CD4-positive, alpha-beta T cell treated with Interleukin-4 for 1 hour (primary cell): Measurements from ENCODE around the gene NETO2.

ENCODE experiments used
- DNase-seq, 2 donors: peaks; one replicate each; pipeline ENCODE4 v3.0.0-alpha.2; 2020 to 2022

NETO2 gene

GRCh38 chr16:47043970-47044684, 99.6 kb downstream of the NETO2 start:
- no peak for DNase-seq

DNA sequence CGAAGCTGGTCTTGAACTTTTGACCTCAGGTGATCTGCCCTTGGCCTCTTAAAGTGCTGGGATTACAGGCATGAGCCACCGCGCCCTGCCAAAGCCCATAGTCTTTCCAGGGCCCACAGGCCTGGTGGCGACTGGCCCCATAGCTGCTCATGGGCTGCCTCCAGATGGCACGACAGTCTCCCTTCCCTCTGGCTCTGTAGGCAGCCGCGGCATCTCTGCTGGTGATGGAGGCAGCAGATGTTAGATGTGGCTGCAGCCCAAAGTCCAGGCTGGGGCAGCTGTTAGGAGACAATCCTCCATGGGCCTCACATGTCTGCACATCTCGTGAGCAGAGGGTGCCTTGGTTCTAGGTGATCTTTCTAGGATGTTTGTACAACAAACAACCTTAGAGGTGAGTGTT, 100.5 kb downstream of the NETO2 start:
- no peak for DNase-seq

DNA sequence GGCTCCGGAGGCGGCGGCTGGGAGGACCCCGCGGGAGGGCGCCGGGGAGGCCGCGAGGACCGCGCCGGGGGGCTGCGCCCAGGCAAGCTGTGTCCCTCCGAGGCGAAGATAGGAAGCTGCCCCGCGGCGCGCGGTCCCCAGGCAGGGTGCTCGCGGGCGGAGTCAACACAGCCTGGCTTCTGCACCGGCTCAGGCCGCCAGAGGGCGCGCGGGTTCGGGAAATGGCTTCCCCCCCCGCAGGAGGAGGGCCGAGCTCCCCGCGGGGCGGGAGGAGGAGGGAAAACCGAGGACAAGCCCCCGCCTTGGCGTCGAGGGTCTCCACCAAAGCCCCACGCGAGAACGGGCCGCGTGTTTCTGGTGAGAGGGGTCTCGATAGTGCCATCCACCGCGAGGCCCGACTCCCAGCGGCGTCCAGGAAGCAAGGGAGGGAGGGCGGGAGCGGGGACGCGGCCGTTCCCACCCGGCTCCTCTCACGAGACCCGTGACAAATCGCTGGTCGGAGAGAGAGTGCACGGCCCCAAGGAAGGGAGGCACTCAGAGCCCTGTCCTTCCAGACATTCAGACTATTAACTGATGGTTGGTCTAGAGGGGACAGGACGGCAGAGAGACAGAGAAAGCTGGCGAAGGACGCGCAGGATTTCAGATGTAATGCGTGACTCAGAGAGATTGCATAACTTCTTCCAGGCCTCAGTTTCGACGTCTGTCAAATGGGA, 105.8 kb downstream of the NETO2 start:
- peak; percentile 86 to 87 for DNase-seq

DNA sequence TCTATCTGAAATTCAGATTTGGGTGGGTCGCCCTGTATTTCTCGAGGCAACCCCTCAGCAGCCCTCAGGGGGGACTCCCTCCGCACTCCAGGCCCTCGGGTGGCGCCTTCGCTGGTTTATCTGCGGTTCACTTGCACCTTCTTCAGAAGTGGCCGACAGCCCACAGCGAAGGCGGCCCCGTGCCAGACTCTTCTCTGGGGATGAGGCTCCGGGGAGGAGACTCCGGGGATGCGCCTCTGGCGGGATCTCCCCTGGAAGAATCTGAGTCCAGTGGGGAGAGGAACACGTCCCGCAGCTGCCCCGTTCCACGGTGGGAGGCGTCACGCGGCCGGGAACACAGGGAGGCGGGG, 106.4 kb downstream of the NETO2 start:
- DNase-seq: peak; percentile 20 to 39

- DNase-seq: no peak
Measured at GRCh38 chr16:47036201-47036600, 107.5 kb downstream of the NETO2 start.

DNA sequence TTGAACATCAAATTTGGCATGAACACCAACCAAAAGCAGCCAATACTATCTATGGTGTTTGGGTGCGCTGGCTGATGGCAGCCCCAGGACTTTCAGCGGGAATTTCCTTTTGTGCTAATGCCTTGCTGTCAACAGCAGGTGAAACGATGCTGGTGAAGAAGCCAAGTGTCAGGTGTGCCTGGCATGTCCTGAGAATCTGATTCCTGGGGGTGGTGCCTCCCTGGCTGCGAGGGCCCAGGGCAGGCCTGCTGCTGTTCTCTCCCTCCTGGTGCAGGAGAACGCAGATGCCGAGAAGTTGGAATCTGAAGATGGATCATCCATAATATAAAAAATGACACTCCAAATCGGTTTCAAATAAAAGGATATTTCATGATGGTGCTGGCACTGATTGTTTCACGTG, 108.3 kb downstream of the NETO2 start:
- no peak for DNase-seq

- DNase-seq: no peak
Measured at GRCh38 chr16:47034455-47034854, 109.3 kb downstream of the NETO2 start.

DNA sequence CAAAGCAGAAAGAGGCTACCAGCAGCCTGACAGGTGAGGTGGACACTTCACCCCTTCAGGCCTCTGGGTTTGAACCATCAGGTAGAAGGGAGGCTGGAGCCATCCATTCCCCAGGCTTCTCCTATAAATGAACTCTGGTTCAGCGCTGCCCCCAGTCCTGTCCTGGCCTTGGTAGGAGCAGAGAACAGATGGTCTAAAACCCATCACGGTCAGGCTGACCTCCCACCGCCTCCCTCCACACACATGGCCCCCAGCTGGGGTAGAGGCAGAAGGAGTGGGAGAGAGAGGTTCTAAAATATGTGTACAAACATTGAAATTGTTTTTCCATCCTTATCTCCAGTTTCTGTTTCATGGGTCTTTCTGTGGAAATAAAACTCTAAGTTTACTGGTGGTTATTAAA, 110.6 kb downstream of the NETO2 start:
- DNase-seq: no peak

GRCh38 chr16:47029724-47030123, 114.0 kb downstream of the NETO2 start:
- DNase-seq: no peak

DNA sequence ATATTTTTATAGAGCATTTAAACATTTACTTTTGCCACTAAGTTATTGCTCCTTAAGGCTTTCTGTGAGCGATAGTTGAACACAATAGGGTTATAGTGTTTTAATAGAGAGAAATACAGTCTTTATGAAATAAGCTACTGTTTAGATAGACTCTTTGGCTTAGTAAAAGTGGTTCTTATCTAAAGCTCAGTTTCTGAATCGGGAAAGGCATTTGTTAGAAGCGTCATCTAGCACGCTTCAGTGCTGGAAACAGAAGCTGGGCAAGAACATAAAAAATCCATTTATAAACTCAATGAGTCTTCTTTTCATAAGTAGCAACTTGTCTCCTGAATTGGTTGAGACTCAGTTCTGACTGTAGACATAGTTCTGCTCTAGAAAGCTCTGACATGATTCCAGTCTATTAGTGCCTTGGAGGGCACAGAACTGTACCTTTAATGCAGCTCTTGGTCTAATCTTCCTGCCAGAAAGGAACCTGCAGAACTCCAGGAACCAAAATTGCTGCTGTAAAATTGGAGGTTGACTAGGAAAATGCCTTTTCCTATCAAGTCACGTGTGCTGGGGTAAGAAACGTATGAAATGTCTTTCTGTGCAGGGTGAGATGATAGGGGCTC, 114.9 kb downstream of the NETO2 start:
- no peak for DNase-seq
